Astrocyte of the spinal cord (primary cell): ENCODE data around the gene DPM2.
A peak's percentile ranks its signal among the peaks of the same experiment; 100 is the strongest.

ENCODE experiments used
- DNase-seq: peaks from one replicate; pipeline ENCODE4 v3.0.0; 2011; ENCODE audit warnings: low read depth, low spot score
- H3K4me3 ChIP-seq: 2 replicates; pipeline ENCODE4 v1.5.1; 2011; ENCODE audit warnings: low read depth, mild to moderate bottlenecking, low read length, moderate library complexity
- CTCF ChIP-seq: IDR thresholded peaks from 2 replicates; pipeline ENCODE4 v1.5.1; 2012; ENCODE audit warnings: low read depth, mild to moderate bottlenecking, low read length, inconsistent platforms
- in situ Hi-C: cut with HindIII; loops from 2 replicates; pipeline ENCODE4 v1.10.0; 2017; ENCODE audit warnings: low sequenced_read_pairs

The DPM2 gene

GRCh38 chr9:127943731-127944144, 6.1 kb upstream of the DPM2 start:
- peak; percentile 97 for TF ChIP-seq CTCF
- H3K4me3 ChIP-seq, result no peak overlapping the region
- peak; percentile 70 for DNase-seq
- in situ Hi-C loops, result no loop called here

DNA sequence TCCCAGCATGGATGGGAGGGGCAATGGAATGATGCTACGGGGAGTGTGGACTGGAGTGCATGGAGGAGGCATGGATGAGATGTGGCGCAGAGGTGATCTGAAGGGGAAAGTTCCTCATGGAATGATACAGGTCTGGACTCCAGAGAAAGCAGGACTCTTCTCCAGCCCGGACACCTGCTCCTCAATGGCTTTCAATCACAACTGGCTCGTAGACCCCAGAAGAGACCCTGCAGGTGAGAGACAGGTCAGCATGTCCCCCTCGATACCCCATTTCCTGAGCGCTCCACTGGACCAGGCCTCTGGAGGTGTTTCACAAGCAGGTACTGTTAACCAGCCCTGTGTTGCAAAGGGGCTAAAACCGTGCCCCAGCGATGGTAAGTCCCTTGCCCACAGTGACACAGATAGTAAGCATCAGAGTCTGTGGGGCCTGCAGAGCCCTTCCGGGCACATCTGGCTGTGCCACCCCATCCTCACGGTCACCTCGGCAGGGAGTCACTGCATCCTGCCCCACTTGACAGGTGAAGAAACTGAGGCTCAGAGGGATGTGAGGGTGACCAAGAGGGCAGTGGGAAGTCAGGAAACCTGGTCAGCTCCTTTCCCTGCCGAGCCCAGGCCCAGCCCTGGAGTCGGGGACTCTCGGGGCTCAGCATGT, 5.5 kb upstream of the DPM2 start:
- no peak for TF ChIP-seq CTCF
- in situ Hi-C loops, result no loop called here
- H3K4me3 ChIP-seq, result no peak overlapping the region
- DNase-seq, result no peak

DNA sequence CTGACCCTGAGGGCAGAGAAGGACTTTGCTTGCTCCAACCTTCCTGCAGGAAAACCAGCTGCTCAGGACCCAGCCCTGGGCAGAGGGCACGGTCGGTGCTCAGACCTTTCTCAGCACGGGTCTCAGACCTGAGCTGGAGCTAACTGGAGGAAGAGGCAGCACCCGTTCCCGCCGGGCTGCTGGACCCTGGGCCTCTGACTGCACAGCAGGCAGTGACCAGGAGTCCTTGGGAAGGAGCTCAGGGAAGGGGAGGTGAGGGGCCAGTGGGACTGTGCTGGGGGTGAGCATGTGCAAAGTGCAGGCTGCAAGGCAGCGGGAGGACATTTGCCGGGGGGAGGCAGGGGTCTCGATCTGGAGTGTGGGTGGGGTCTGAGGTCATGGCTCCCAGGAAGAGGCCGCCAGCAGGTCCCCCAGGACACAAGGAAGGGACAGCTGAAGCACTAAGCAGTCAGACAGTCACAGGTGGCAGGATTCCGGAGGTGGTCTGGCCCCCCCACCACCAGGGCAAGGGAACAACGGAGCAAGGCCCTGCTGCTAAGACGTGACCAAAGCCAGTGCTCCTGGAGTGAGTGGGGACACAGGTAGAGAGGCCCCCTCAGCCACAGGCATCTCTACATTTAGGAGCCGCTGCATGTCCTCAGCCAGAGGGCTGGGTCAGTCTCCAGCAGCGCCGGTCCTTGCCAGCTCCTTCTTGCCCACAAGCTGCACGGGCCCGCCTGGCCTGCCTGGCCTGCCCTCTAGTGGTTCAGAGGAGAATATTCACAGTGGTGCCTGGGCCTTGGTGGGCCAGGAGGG, 4.8 kb upstream of the DPM2 start:
- in situ Hi-C loops, result no loop called here
- TF ChIP-seq CTCF, result peak; percentile 91
- no peak overlapping the region for H3K4me3 ChIP-seq
- DNase-seq, result peak; percentile 71

GRCh38 chr9:127941961-127942215, 4.2 kb upstream of the DPM2 start:
- H3K4me3 ChIP-seq, result no peak overlapping the region
- TF ChIP-seq CTCF, result no peak
- in situ Hi-C loops, result no loop called here
- no peak for DNase-seq

DNA sequence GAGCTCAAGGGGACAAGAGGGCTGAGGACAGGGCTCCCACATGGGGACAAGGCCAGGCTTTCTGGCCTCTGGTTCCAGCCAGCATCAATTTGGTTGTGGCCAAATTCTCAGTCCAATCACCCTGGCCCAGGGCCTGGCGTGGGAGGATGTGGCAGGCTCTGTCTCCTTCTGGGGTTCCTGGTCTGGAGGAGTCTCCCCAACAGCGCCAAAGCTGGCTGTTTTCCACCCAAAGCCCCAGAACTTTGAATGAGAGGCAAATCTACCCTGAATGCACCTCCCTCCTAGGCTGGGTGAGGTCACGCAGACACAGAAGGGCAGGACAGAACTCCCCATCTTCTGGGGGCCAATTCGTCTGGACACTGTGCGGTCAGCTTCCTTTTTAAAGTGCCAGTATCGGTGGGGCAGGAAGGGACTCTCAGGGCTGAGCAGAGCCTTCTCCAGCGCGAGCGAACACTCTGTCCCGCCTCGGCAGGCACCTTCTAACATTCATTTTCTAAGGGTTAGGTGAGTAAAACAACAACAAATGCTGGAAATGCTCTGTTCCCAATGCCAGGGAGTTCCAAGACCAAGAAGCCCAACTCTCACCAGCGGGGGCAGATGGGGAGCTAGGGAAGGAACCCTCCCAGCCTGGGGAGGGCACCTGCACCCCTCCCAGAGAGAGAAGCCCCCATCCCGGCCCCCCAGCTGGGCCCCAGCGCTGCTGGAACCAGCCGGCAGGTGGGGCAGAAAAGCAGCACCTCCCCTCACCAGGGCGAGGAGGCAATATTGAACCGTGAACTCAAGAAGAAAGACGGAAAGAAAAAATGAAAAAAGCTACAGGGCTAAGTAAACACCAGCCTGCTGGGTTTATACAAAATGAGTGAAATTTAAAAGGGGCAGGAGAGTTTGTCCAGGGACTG, 3.7 kb upstream of the DPM2 start:
- no peak overlapping the region for H3K4me3 ChIP-seq
- no peak for DNase-seq
- TF ChIP-seq CTCF, result no peak
- in situ Hi-C loops, result no loop called here

DNA sequence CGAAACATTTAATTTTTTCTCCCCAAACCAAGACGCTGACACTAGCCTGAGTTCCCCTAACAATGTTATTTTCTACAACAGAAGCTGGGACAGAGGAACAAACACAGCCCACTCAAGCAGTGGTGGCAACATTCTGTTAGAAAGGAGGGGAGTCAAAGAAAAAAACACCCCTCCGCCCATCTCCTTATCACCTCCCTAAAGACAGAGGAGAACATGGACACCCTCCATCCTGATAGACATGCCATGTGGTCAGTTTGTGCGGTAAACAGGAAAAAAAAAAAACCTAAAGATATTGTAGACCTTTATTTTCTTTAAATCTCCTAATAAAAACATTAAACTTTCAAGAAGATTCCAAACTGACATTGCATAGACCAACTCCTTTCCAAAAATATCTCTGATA, 2.9 kb upstream of the DPM2 start:
- no peak for TF ChIP-seq CTCF
- in situ Hi-C loops, result no loop called here
- H3K4me3 ChIP-seq, result no peak overlapping the region
- no peak for DNase-seq
